Endothelial cell of umbilical vein (primary cell): ENCODE measurements around the gene DNAJC19.

Experiments
- CTCF ChIP-seq, 2 donors: IDR thresholded peaks; 1 replicate in 1 of 2; 2 replicates in 1 of 2; pipeline ENCODE4 v1.5.1; 2011; ENCODE audit warnings: low read length in 2 of 2, mild to moderate bottlenecking in 2 of 2, moderate library complexity in 2 of 2, control low read depth in 1 of 2, inconsistent platforms in 1 of 2, low read depth in 1 of 2; ENCODE audit not compliant: insufficient read depth in 1 of 2; ENCODE audit errors: extremely low read depth in 1 of 2
- EZH2 ChIP-seq: IDR thresholded peaks from 2 replicates; pipeline ENCODE4 v1.6.1; 2012; ENCODE audit warnings: borderline replicate concordance, low read depth, mild to moderate bottlenecking, moderate library complexity, low read length, inconsistent platforms; ENCODE audit not compliant: severe bottlenecking
- GATA2 ChIP-seq: IDR thresholded peaks from 2 replicates; pipeline ENCODE4 v1.7.0; 2011; ENCODE audit warnings: low read depth, mild to moderate bottlenecking, moderate library complexity, mixed read lengths, low read length; ENCODE audit not compliant: insufficient read length, insufficient read depth
- MYC ChIP-seq: IDR thresholded peaks from one replicate; pipeline ENCODE4 v1.6.1; 2011; ENCODE audit warnings: mild to moderate bottlenecking, low read depth, low read length
- POLR2A ChIP-seq: IDR thresholded peaks from 2 replicates; pipeline ENCODE4 v1.6.1; 2012; ENCODE audit warnings: low read depth, mild to moderate bottlenecking, control low read depth, low read length
- POLR2AphosphoS5 ChIP-seq: IDR thresholded peaks from 2 replicates; pipeline ENCODE4 v1.6.1; 2012; ENCODE audit warnings: low read depth, mild to moderate bottlenecking, control low read depth, low read length, moderate library complexity; ENCODE audit not compliant: insufficient read depth

GRCh38 chr3:181008796-181009195 is 19.3 kb upstream of the DNAJC19 start:
- TF ChIP-seq CTCF (IDR thresholded peaks at IDR 0.05; ENCODE audit: extremely low read depth in 1 of 2, insufficient read depth in 1 of 2, low read depth in 1 of 2, low read length in 2 of 2) (no peak), POLR2A (no peak), POLR2AphosphoS5 (no peak), EZH2 (no peak), MYC (no peak), GATA2 (no peak)
